SK-N-SH (cell line): ENCODE data around the gene LRSAM1. TPM values are rescaled to one million over a fixed set of nuclear protein-coding genes. Genes with fewer than 3 reads are reported as not detected.

Experiments
- CTCF ChIA-PET: fragments of 300-600, 350-600 bp; formaldehyde crosslinking; extraction: SDS; loops from one replicate; lab custom pipeline; 2021; lab: Yijun Ruan, JAX
- POLR2A ChIA-PET: fragments of 350-600 bp; sonication (Branson Sonifier 250); formaldehyde crosslinking; extraction: SDS; loops from one replicate; lab custom pipeline; 2020; ENCODE audit warnings: antibody characterized with exemption, inconsistent platforms; lab: Yijun Ruan, JAX
- DNase-seq: peaks from one replicate; pipeline ENCODE4 v3.0.0; 2012
- H2AFZ ChIP-seq: fragments of 200-600 bp; sonication (generic); 2 replicates; pipeline ENCODE4 v1.8.1; 2016; ENCODE audit warnings: antibody characterized with exemption, mild to moderate bottlenecking, low read depth
- H3F3A ChIP-seq: fragments of 200-600 bp; sonication (generic); replicated peaks from 2 replicates; pipeline ENCODE3; 2016; ENCODE audit warnings: antibody characterized with exemption, mild to moderate bottlenecking; ENCODE audit not compliant: insufficient read depth
- H3K27ac ChIP-seq, 2 experiments: fragments of 200-500 bp in 1 of 2; fragments of 200-600 bp in 1 of 2; sonication (Bioruptor generic) in 1 of 2; sonication (generic), shearing (Covaris generic) in 1 of 2; 2 replicates each; pipeline versions ENCODE4 v1.5.1 to v1.6.1; 2014 to 2016; ENCODE audit warnings: low read depth in 2 of 2, inconsistent platforms in 1 of 2, low read length in 1 of 2, mild to moderate bottlenecking in 1 of 2, mixed read lengths in 1 of 2
- H3K27me3 ChIP-seq: fragments of 200-600 bp; sonication (generic), shearing (Covaris generic); 2 replicates; pipeline ENCODE4 v1.6.1; 2016; ENCODE audit warnings: mixed run types; ENCODE audit not compliant: insufficient read depth
- H3K36me3 ChIP-seq, 2 experiments: fragments of 200-500 bp in 1 of 2; fragments of 200-600 bp in 1 of 2; sonication (Bioruptor generic) in 1 of 2; sonication (generic) in 1 of 2; replicated peaks in 1 of 2; 2 replicates each; pipeline versions ENCODE3 to v1.5.1; 2014 to 2016; ENCODE audit warnings: low read length in 1 of 2, mild to moderate bottlenecking in 1 of 2; ENCODE audit not compliant: insufficient read depth in 2 of 2, control insufficient read depth in 1 of 2
- H3K4me1 ChIP-seq, 2 experiments: fragments of 200-500 bp in 1 of 2; fragments of 200-600 bp in 1 of 2; sonication (Bioruptor generic) in 1 of 2; sonication (generic), shearing (Covaris generic) in 1 of 2; 2 replicates each; pipeline versions ENCODE4 v1.5.1 to v1.6.1; 2014 to 2016; ENCODE audit warnings: low read depth in 1 of 2, low read length in 1 of 2, mixed run types in 1 of 2; ENCODE audit not compliant: insufficient read depth in 2 of 2, control insufficient read depth in 1 of 2
- H3K4me2 ChIP-seq: fragments of 200-600 bp; sonication (generic), shearing (Covaris generic); 2 replicates; pipeline ENCODE4 v1.6.1; 2017; ENCODE audit warnings: mixed run types
- H3K4me3 ChIP-seq, 2 experiments: fragments of 200-500 bp in 1 of 2; fragments of 200-600 bp in 1 of 2; sonication (Bioruptor generic) in 1 of 2; sonication (generic), shearing (Covaris generic) in 1 of 2; 2 replicates each; pipeline versions ENCODE4 v1.5.1 to v1.8.1; 2014 to 2016; ENCODE audit warnings: low read depth in 2 of 2, inconsistent platforms in 1 of 2, low read length in 1 of 2, mild to moderate bottlenecking in 1 of 2, mixed read lengths in 1 of 2, moderate library complexity in 1 of 2
- H3K79me2 ChIP-seq: fragments of 200-600 bp; sonication (generic); 2 replicates; pipeline ENCODE4 v1.8.1; 2017; ENCODE audit warnings: mild to moderate bottlenecking; ENCODE audit not compliant: insufficient read depth
- H3K9ac ChIP-seq: fragments of 200-600 bp; sonication (generic); 2 replicates; pipeline ENCODE4 v1.6.1; 2017; ENCODE audit warnings: mixed run types
- H3K9me2 ChIP-seq: fragments of 200-600 bp; sonication (generic); 2 replicates; pipeline ENCODE4 v1.6.1; 2017; ENCODE audit warnings: mixed run types
- H3K9me3 ChIP-seq: fragments of 200-600 bp; sonication (generic); 2 replicates; pipeline ENCODE4 v1.6.1; 2017; ENCODE audit warnings: mixed run types, mild to moderate bottlenecking, moderate library complexity
- H4K20me1 ChIP-seq: fragments of 200-600 bp; sonication (generic); 2 replicates; pipeline ENCODE4 v1.6.1; 2017; ENCODE audit warnings: mild to moderate bottlenecking, mixed run types; ENCODE audit not compliant: insufficient read depth
- CTCF ChIP-seq: fragments of 200-600 bp; sonication (generic); IDR thresholded peaks from 2 replicates; pipeline ENCODE4 v1.6.1; 2017; ENCODE audit warnings: antibody characterized with exemption, mild to moderate bottlenecking, moderate library complexity
- ELF1 ChIP-seq: IDR thresholded peaks from 2 replicates; pipeline ENCODE4 v1.4.0; 2012
- EP300 ChIP-seq, 2 experiments: IDR thresholded peaks; 2 replicates each; pipeline versions ENCODE4 v1.4.0 to v1.6.1; 2012; ENCODE audit warnings: borderline replicate concordance in 1 of 2, low read depth in 1 of 2, low read length in 1 of 2
- FOXJ3 ChIP-seq: sonication (generic); formaldehyde crosslinking; IDR thresholded peaks from 2 replicates; pipeline ENCODE4 v1.5.1; 2020; ENCODE audit warnings: mild to moderate bottlenecking, missing genetic modification reagents
- FOXM1 ChIP-seq: IDR thresholded peaks from 2 replicates; pipeline ENCODE4 v1.4.0; 2012; ENCODE audit warnings: low read depth, mild to moderate bottlenecking
- IRF3 ChIP-seq: fragments of 150-350 bp; IDR thresholded peaks from 2 replicates; pipeline ENCODE4 v1.6.1; 2016; ENCODE audit warnings: mild to moderate bottlenecking, low read depth, low read length
- JUND ChIP-seq: IDR thresholded peaks from 2 replicates; pipeline ENCODE4 v1.4.0; 2012
- MEF2A ChIP-seq: IDR thresholded peaks from 2 replicates; pipeline ENCODE4 v1.4.0; 2012; ENCODE audit warnings: low read depth, borderline replicate concordance
- NFIC ChIP-seq: IDR thresholded peaks from 2 replicates; pipeline ENCODE4 v1.4.0; 2012; ENCODE audit warnings: borderline replicate concordance
- RAD21 ChIP-seq: IDR thresholded peaks from 2 replicates; pipeline ENCODE4 v1.6.1; 2012; ENCODE audit warnings: mild to moderate bottlenecking, low read length
- RCOR1 ChIP-seq: fragments of 150-350 bp; IDR thresholded peaks from 2 replicates; pipeline ENCODE4 v1.6.1; 2017; ENCODE audit warnings: antibody characterized with exemption, low read length
- REST ChIP-seq: IDR thresholded peaks from 2 replicates; pipeline ENCODE4 v1.6.1; 2012; ENCODE audit warnings: mild to moderate bottlenecking, low read depth, low read length, moderate library complexity
- RFX5 ChIP-seq: IDR thresholded peaks from 2 replicates; pipeline ENCODE4 v1.6.1; 2012; ENCODE audit warnings: mild to moderate bottlenecking, improper control_type of control experiment, low read length
- TAF1 ChIP-seq: IDR thresholded peaks from 2 replicates; pipeline ENCODE4 v1.6.1; 2012; ENCODE audit warnings: low read depth, mild to moderate bottlenecking, low read length, moderate library complexity, borderline replicate concordance
- TCF12 ChIP-seq: IDR thresholded peaks from 2 replicates; pipeline ENCODE4 v1.4.0; 2012
- YY1 ChIP-seq: IDR thresholded peaks from 2 replicates; pipeline ENCODE4 v1.4.0; 2012; ENCODE audit warnings: low read depth, mild to moderate bottlenecking
- WGBS: methylation state at CpG from one replicate; pipeline ENCODE4 v1.1.6; 2017; ENCODE audit warnings: low lambda C conversion rate; 5-methylcytosine and 5-hydroxymethylcytosine counted together
- polyA plus RNA-seq, 3 experiments: library from polyadenylated mRNA; depleted of rRNA; stranded (reverse); fragments of >200 nt; gene quantifications; 2 replicates each; pipeline ENCODE4 v1.2.3, GENCODE V29; 2012

Gene LRSAM1
- polyA plus RNA-seq, 1 of the 3 experiments (the other 2 are of a cell fraction): 8.0 TPM

- H3F3A ChIP-seq: no peaks in the 10 kb centered on the region
- TF ChIP-seq TAF1 (no peak), REST (no peak), IRF3 (no peak), TCF12 (no peak), YY1 (no peak), FOXJ3 (no peak)
- peaks cover 0 to 7% of the 10 kb centered on the region in 2 experiments; a peak in 1 of 4 replicates for H3K4me1 ChIP-seq
- no peaks in the 10 kb centered on the region for H4K20me1 ChIP-seq
- peaks cover 0 to 22% of the 10 kb centered on the region in 2 experiments for H3K36me3 ChIP-seq
- H3K9ac ChIP-seq: no peak overlapping the region
- 83% methylated on average over 5 of the region's 20 CpGs for WGBS
- H3K9me2 ChIP-seq: no peaks in the 10 kb centered on the region
- no peaks in the 10 kb centered on the region for H3K27me3 ChIP-seq
- no peak overlapping the region for H2AFZ ChIP-seq
- no peak for DNase-seq
- H3K4me3 ChIP-seq: no peak overlapping the region
- POLR2A ChIA-PET: interaction anchor here (1.1 kb wide), 1 partner anchor 181 kb away, joined by 3 read pairs; no protein-coding TSS in a partner anchor
- CTCF ChIA-PET: interaction anchor here (1.0 kb wide), 1 partner anchor 9 kb away, joined by 3 read pairs; the partner anchor contains the start of gene SLC2A8
- no peaks in the 10 kb centered on the region for H3K79me2 ChIP-seq
- H3K4me2 ChIP-seq: no peak overlapping the region
- no peaks in the 10 kb centered on the region for H3K9me3 ChIP-seq
- no peak overlapping the region for H3K27ac ChIP-seq
Observed at GRCh38 chr9:127405344-127406125, 45.8 kb upstream of the LRSAM1 start.

- Histone ChIP-seq H3K27me3 (no peaks in the 10 kb centered on the region), H3K4me2 (no peak overlapping the region), H3K9me2 (no peaks in the 10 kb centered on the region), H3K36me3 (peaks cover 0 to 22% of the 10 kb centered on the region in 2 experiments), H3K4me3 (no peak overlapping the region), H3K4me1 (peaks cover 0 to 7% of the 10 kb centered on the region in 2 experiments; a peak in 1 of 4 replicates), H3F3A (no peaks in the 10 kb centered on the region), H2AFZ (no peak overlapping the region), H3K79me2 (no peaks in the 10 kb centered on the region), H3K9ac (no peak overlapping the region), H4K20me1 (no peaks in the 10 kb centered on the region), H3K27ac (no peak overlapping the region; a peak in 1 of 4 replicates), H3K9me3 (no peaks in the 10 kb centered on the region)
- WGBS: 87% methylated on average over 12 of the region's 13 CpGs
- no peak for TF ChIP-seq RCOR1
- TF ChIP-seq EP300 (IDR thresholded peaks at IDR 0.05; ENCODE audit: borderline replicate concordance in 1 of 2, low read depth in 1 of 2, low read length in 1 of 2): no peak
- TF ChIP-seq RAD21: no peak
- no peak for TF ChIP-seq RFX5
- TF ChIP-seq JUND: no peak
- TF ChIP-seq MEF2A: no peak
- TF ChIP-seq FOXJ3: no peak
- no peak for TF ChIP-seq CTCF
- no peak for TF ChIP-seq NFIC
- TF ChIP-seq ELF1: no peak
- TF ChIP-seq TCF12: no peak
- TF ChIP-seq FOXM1: no peak
- no peak for TF ChIP-seq TAF1
- ChIA-PET CTCF (interaction anchor here (1.0 to 1.7 kb wide), 5 partner anchors 8 to 40 kb away, joined by 3 to 5 read pairs (median 3); partner anchors contain the start of gene SLC2A8), POLR2A (interaction anchor here (1.3 kb wide), 1 partner anchor 9 kb away, joined by 3 read pairs; no protein-coding TSS in a partner anchor)
- no peak for DNase-seq
Observed at GRCh38 chr9:127406799-127407491, 44.4 kb upstream of the LRSAM1 start.
